Liver (tissue), 9 donors: ENCODE results near the gene LPP. TPM values are rescaled to one million over a fixed set of nuclear protein-coding genes. Genes with fewer than 3 reads are reported as not detected.

Experiments
- DNase-seq: peaks from one replicate; pipeline ENCODE4 v3.0.0-alpha.2; 2017; ENCODE audit warnings: low spot score
- H3K27ac ChIP-seq, 2 donors: one replicate each; pipeline ENCODE4 v1.7.0; 2013; ENCODE audit warnings: inconsistent platforms in 2 of 2, low read length in 2 of 2, control low read depth in 1 of 2, low read depth in 1 of 2, mild to moderate bottlenecking in 1 of 2
- H3K27me3 ChIP-seq, 4 donors: one replicate each; pipeline versions ENCODE4 v1.6.1 to v1.7.0; 2013; ENCODE audit warnings: low read length in 3 of 4, inconsistent platforms in 1 of 4, mild to moderate bottlenecking in 1 of 4, moderate library complexity in 1 of 4; ENCODE audit not compliant: control insufficient read depth in 4 of 4, insufficient read depth in 4 of 4
- H3K36me3 ChIP-seq, 4 donors: one replicate each; pipeline versions ENCODE4 v1.6.1 to v1.7.0; 2013; ENCODE audit warnings: low read length in 3 of 4, mild to moderate bottlenecking in 3 of 4, low read depth in 1 of 4, moderate library complexity in 1 of 4; ENCODE audit not compliant: control insufficient read depth in 4 of 4, insufficient read depth in 3 of 4
- H3K4me1 ChIP-seq, 4 donors: one replicate each; pipeline versions ENCODE4 v1.6.1 to v1.7.0; 2013; ENCODE audit warnings: low read length in 3 of 4, mild to moderate bottlenecking in 3 of 4, moderate library complexity in 1 of 4; ENCODE audit not compliant: control insufficient read depth in 4 of 4, insufficient read depth in 4 of 4
- H3K4me3 ChIP-seq, 3 donors: one replicate each; pipeline versions ENCODE4 v1.6.1 to v1.7.0; 2013; ENCODE audit warnings: low read length in 3 of 3, control low read depth in 1 of 3, low read depth in 1 of 3, mild to moderate bottlenecking in 1 of 3
- H3K9ac ChIP-seq, 2 donors: one replicate each; pipeline ENCODE4 v1.7.0; 2013; ENCODE audit warnings: low read length in 2 of 2, mild to moderate bottlenecking in 2 of 2, moderate library complexity in 2 of 2, control low read depth in 1 of 2, low read depth in 1 of 2
- H3K9me3 ChIP-seq, 4 donors: one replicate each; pipeline versions ENCODE4 v1.6.1 to v1.7.0; 2013; ENCODE audit warnings: low read length in 3 of 4; ENCODE audit not compliant: control insufficient read depth in 4 of 4
- EGR1 ChIP-seq, 2 donors: IDR thresholded peaks; 2 replicates each; pipeline ENCODE4 v1.6.1; 2016 to 2018; ENCODE audit warnings: antibody characterized with exemption in 2 of 2, low read depth in 2 of 2
- FOXA1 ChIP-seq: IDR thresholded peaks from 2 replicates; pipeline ENCODE4 v1.6.1; 2016; ENCODE audit warnings: antibody characterized with exemption
- FOXA2 ChIP-seq: IDR thresholded peaks from 2 replicates; pipeline ENCODE4 v1.6.1; 2016; ENCODE audit warnings: antibody characterized with exemption
- GABPA ChIP-seq, 2 donors: IDR thresholded peaks in 1 of 2; conservative IDR thresholded peaks in 1 of 2; 2 replicates each; pipeline ENCODE4 v1.6.1; 2016; ENCODE audit warnings: antibody characterized with exemption in 2 of 2, mild to moderate bottlenecking in 1 of 2, moderate library complexity in 1 of 2
- HNF4A ChIP-seq, 2 donors: conservative IDR thresholded peaks; 2 replicates each; pipeline ENCODE4 v1.6.1; 2016; ENCODE audit warnings: antibody characterized with exemption in 2 of 2, mild to moderate bottlenecking in 2 of 2
- HNF4G ChIP-seq: IDR thresholded peaks from 2 replicates; pipeline ENCODE4 v1.6.1; 2016; ENCODE audit warnings: antibody characterized with exemption
- JUND ChIP-seq, 2 donors: IDR thresholded peaks; 2 replicates each; pipeline ENCODE4 v1.6.1; 2016; ENCODE audit warnings: antibody characterized with exemption in 2 of 2
- NR2F2 ChIP-seq: IDR thresholded peaks from 2 replicates; pipeline ENCODE4 v1.6.1; 2016; ENCODE audit warnings: antibody characterized with exemption
- RAD21 ChIP-seq, 2 donors: IDR thresholded peaks; 2 replicates each; pipeline ENCODE4 v1.6.1; 2016; ENCODE audit warnings: antibody characterized with exemption in 2 of 2, mild to moderate bottlenecking in 2 of 2
- RXRA ChIP-seq, 2 donors: IDR thresholded peaks; 2 replicates each; pipeline ENCODE4 v1.6.1; 2017 to 2018; ENCODE audit warnings: antibody characterized with exemption in 2 of 2, mild to moderate bottlenecking in 1 of 2
- SP1 ChIP-seq: IDR thresholded peaks from 2 replicates; pipeline ENCODE4 v1.6.1; 2018; ENCODE audit warnings: antibody characterized with exemption, mild to moderate bottlenecking
- TAF1 ChIP-seq: conservative IDR thresholded peaks from 2 replicates; pipeline ENCODE4 v1.6.1; 2016; ENCODE audit warnings: antibody characterized with exemption, mild to moderate bottlenecking
- YY1 ChIP-seq: IDR thresholded peaks from 2 replicates; pipeline ENCODE4 v1.6.1; 2016; ENCODE audit warnings: antibody characterized with exemption, mild to moderate bottlenecking
- WGBS: extraction: QIAGEN DNeasy Blood & Tissue Kit; methylation state at CpG from one replicate; pipeline ENCODE4 v1.1.7; 2013; 5-methylcytosine and 5-hydroxymethylcytosine counted together
- polyA plus RNA-seq, 2 donors: library from polyadenylated mRNA; stranded (reverse) in 1 of 2; unstranded in 1 of 2; fragments of 200-250 nt in 1 of 2; fragments of >200 nt in 1 of 2; fragmentation: Nextera tagmentation in 1 of 2; extraction: Ambion mirVana in 1 of 2; gene quantifications; one replicate each; pipeline versions ENCODE4 v1.2.1 to v1.2.3, GENCODE V29; 2013 to 2015
- total RNA-seq, 2 donors: library from RNA; depleted of rRNA; stranded (reverse); fragments of >200 nt; gene quantifications; one replicate each; pipeline ENCODE4 v1.2.3, GENCODE V29; 2014
- TF ChIP-seq, protein P1 (sequence below): fragments of 150-350 bp; IDR thresholded peaks from 2 replicates; pipeline ENCODE4 v1.5.1; 2017; ENCODE audit warnings: improper control_type of control experiment, low read depth, low read length; ENCODE audit not compliant: missing input control
- TF ChIP-seq, protein P2 (sequence below): IDR thresholded peaks from 2 replicates; pipeline ENCODE4 v1.6.1; 2016; ENCODE audit warnings: antibody characterized with exemption
- TF ChIP-seq, protein P3 (sequence below): IDR thresholded peaks from 2 replicates; pipeline ENCODE4 v1.6.1; 2016; ENCODE audit warnings: antibody characterized with exemption
- TF ChIP-seq, protein P4 (sequence below): IDR thresholded peaks from 2 replicates; pipeline ENCODE4 v1.6.1; 2016; ENCODE audit warnings: antibody characterized with exemption
- TF ChIP-seq, protein P5 (sequence below): IDR thresholded peaks from 2 replicates; pipeline ENCODE4 v1.6.1; 2016; ENCODE audit warnings: antibody characterized with exemption, mild to moderate bottlenecking
- donor health status: healthy.
- donor health status: healthy.
- donor health status: healthy.
- donor health status: healthy.
- donor health status: healthy.

LPP gene
- total and polyA plus RNA-seq, 4 donors: 3.3 to 53.7 (median 28.2) TPM

DNA sequence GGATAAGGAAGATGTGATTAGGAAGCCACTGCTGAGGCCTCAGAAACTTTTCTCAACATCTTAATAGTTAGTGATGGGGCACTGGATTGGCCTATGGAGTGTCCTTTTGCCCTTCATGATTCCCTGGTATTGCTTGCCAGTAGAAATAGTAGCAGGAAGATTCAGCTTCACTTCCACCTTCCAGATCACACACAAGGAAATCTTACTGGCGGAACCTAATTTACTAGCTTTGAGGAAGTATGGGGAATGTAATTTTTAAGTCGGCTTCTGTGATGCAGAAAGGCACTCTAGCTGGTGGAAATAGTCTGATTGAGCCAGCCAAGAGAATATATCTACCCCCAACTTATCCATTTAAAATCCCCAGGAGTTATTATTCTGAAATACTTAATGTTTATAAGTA lies 46.5 kb downstream of the LPP start:
- H3K9ac ChIP-seq: no peak overlapping the region
- peaks cover 0 to 4% (median under 1%) of the 10 kb centered on the region in 4 donors for H3K4me1 ChIP-seq
- no peaks in the 10 kb centered on the region for H3K36me3 ChIP-seq
- TF ChIP-seq, protein P1, sequence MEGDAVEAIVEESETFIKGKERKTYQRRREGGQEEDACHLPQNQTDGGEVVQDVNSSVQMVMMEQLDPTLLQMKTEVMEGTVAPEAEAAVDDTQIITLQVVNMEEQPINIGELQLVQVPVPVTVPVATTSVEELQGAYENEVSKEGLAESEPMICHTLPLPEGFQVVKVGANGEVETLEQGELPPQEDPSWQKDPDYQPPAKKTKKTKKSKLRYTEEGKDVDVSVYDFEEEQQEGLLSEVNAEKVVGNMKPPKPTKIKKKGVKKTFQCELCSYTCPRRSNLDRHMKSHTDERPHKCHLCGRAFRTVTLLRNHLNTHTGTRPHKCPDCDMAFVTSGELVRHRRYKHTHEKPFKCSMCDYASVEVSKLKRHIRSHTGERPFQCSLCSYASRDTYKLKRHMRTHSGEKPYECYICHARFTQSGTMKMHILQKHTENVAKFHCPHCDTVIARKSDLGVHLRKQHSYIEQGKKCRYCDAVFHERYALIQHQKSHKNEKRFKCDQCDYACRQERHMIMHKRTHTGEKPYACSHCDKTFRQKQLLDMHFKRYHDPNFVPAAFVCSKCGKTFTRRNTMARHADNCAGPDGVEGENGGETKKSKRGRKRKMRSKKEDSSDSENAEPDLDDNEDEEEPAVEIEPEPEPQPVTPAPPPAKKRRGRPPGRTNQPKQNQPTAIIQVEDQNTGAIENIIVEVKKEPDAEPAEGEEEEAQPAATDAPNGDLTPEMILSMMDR: no peak
- TF ChIP-seq NR2F2 (no peak), EGR1 (IDR thresholded peaks at IDR 0.05; ENCODE audit: low read depth in 2 of 2) (no peak), YY1 (no peak), HNF4G (no peak), TAF1 (no peak), FOXA2 (no peak), RAD21 (IDR thresholded peaks at IDR 0.05) (no peak), GABPA (IDR thresholded peaks at IDR 0.05 in 1 of 2, conservative IDR thresholded peaks at IDR 0.05 in 1 of 2) (no peak), SP1 (no peak), JUND (IDR thresholded peaks at IDR 0.05) (no peak), RXRA (IDR thresholded peaks at IDR 0.05) (no peak), FOXA1 (no peak), HNF4A (conservative IDR thresholded peaks at IDR 0.05) (no peak)
- TF ChIP-seq, protein P2, sequence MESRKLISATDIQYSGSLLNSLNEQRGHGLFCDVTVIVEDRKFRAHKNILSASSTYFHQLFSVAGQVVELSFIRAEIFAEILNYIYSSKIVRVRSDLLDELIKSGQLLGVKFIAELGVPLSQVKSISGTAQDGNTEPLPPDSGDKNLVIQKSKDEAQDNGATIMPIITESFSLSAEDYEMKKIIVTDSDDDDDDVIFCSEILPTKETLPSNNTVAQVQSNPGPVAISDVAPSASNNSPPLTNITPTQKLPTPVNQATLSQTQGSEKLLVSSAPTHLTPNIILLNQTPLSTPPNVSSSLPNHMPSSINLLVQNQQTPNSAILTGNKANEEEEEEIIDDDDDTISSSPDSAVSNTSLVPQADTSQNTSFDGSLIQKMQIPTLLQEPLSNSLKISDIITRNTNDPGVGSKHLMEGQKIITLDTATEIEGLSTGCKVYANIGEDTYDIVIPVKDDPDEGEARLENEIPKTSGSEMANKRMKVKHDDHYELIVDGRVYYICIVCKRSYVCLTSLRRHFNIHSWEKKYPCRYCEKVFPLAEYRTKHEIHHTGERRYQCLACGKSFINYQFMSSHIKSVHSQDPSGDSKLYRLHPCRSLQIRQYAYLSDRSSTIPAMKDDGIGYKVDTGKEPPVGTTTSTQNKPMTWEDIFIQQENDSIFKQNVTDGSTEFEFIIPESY: no peak
- TF ChIP-seq, protein P3, sequence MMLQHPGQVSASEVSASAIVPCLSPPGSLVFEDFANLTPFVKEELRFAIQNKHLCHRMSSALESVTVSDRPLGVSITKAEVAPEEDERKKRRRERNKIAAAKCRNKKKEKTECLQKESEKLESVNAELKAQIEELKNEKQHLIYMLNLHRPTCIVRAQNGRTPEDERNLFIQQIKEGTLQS: no peak
- TF ChIP-seq, protein P4, sequence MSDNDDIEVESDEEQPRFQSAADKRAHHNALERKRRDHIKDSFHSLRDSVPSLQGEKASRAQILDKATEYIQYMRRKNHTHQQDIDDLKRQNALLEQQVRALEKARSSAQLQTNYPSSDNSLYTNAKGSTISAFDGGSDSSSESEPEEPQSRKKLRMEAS: no peak
- TF ChIP-seq, protein P5, sequence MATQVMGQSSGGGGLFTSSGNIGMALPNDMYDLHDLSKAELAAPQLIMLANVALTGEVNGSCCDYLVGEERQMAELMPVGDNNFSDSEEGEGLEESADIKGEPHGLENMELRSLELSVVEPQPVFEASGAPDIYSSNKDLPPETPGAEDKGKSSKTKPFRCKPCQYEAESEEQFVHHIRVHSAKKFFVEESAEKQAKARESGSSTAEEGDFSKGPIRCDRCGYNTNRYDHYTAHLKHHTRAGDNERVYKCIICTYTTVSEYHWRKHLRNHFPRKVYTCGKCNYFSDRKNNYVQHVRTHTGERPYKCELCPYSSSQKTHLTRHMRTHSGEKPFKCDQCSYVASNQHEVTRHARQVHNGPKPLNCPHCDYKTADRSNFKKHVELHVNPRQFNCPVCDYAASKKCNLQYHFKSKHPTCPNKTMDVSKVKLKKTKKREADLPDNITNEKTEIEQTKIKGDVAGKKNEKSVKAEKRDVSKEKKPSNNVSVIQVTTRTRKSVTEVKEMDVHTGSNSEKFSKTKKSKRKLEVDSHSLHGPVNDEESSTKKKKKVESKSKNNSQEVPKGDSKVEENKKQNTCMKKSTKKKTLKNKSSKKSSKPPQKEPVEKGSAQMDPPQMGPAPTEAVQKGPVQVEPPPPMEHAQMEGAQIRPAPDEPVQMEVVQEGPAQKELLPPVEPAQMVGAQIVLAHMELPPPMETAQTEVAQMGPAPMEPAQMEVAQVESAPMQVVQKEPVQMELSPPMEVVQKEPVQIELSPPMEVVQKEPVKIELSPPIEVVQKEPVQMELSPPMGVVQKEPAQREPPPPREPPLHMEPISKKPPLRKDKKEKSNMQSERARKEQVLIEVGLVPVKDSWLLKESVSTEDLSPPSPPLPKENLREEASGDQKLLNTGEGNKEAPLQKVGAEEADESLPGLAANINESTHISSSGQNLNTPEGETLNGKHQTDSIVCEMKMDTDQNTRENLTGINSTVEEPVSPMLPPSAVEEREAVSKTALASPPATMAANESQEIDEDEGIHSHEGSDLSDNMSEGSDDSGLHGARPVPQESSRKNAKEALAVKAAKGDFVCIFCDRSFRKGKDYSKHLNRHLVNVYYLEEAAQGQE: no peak
- H3K27ac ChIP-seq: no peak overlapping the region
- H3K27me3 ChIP-seq: no peaks in the 10 kb centered on the region
- WGBS: 88% methylated on average over 2 of the region's 2 CpGs
- H3K9me3 ChIP-seq: no peaks in the 10 kb centered on the region
- no peak for DNase-seq
- H3K4me3 ChIP-seq: no peak overlapping the region
